NCI-H2107 (cell line): ENCODE data around the gene COL6A3.

Source experiments
- DNase-seq: peaks from one replicate; lab custom pipeline; 2025; lab: John Stamatoyannopoulos, UW

The COL6A3 gene

DNA sequence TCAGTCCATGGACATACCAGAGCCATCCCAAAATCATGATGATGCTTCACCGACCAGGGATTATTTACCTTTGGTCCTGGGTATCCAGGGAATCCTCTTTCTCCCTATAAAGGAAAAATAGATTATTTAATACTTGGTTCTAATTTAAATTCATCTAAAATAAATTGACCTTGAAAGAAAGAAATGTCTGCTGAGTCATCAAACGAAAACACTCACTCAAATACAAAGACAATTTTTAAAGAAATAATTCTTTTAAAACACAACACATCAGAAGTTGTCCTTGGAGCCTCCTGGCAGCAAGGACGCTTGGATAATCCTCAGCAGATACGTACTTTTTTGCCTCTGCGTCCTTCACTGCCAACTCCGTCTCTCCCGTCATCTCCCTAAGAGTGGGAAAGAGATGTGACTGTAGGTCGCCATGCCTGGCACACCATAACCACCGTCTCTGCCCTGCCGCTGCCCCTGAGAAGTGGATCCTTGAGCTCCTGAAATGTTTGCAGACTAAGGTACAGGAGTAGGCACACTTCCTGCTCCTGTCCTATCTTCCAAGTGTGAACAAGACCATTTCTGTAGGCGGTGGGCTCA lies 65.6 kb downstream of the COL6A3 start:
- no peak for DNase-seq

GRCh38 chr2:237345891-237346640 lies 67.9 kb downstream of the COL6A3 start:
- no peak for DNase-seq

DNA sequence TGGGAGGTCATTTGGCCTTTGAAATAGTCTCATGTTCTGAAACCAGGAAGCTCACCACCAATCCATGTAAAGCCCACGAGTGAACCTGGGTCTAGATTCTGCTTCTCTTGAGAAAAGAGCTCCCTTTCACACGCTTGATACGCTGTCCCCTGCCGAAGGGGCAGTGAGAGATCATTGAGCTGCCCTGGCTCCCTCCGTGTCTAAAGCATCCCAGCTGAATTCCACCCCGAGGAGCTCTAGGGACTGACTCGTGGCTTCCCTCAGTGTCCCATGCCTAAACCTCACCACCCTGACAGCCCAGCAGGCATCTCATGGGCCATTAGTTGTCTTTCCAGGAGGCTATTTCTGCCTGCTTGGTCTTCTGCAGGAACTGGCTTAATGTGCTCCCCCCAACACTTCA lies 68.6 kb downstream of the COL6A3 start:
- DNase-seq = no peak

GRCh38 chr2:237344942-237345341 lies 69.0 kb downstream of the COL6A3 start:
- no peak for DNase-seq

- no peak for DNase-seq
Observed at GRCh38 chr2:237343993-237344392, 70.0 kb downstream of the COL6A3 start.

- DNase-seq = no peak
Observed at GRCh38 chr2:237341872-237342271, 72.1 kb downstream of the COL6A3 start.

GRCh38 chr2:237337586-237337985 lies 76.4 kb downstream of the COL6A3 start:
- DNase-seq = no peak

DNA sequence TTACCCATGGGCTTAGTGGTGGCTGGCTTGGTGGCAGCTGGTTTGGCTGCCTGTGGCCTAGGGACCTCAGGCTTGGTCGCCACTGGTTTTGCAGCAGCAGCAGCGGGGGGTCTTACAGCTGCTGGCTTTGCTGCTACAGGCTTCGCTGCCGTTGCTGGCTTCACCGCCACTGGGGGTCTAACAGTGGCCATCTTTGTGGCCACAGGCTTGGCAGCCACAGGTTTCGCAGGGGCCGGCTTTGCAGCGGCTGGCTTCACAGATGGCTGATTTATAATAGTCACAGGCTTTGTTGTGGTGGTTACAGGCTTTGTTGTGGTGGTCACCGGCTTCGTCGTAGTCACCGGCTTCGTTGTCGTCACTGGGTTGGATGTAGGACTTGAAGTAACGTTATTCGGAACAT lies 77.8 kb downstream of the COL6A3 start:
- no peak for DNase-seq

DNA sequence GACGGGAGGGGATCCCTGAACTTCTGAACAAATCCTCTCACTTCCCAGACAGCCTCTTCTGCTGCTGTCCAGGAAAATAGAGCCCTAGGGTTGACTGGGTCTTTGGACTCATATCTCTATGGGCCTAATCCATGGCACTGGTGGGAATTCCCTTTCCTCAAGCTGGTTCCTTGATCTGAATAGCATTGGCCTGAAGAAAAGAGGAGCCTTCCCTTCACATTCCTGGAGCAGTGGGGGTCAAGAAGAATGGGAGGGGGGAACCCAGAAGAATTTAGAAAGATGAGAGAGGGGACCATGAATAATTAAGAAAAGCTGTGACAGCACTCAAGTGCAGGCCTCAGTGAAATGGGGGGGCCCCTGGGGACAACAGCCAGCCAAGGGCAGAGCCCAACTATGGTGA lies 80.2 kb downstream of the COL6A3 start:
- no peak for DNase-seq

DNA sequence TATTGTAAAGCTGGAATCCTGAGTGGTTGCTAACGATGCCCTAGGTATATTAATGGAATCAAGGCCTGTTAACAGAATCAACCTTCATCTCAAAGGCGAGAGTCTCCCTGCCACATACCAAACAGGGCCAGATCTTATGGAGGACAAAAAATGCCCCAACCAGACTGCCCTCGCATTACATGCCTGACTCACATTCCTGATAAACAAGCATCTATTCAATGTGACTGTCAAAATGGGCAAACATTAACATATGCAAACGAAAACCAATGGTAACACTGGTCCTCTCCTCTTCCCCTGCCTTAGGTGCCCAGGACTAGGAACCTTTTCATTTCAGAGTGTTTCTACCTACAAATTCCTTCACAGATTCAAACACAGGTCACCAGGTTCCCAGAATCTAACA lies 83.4 kb downstream of the COL6A3 start:
- no peak for DNase-seq

DNA sequence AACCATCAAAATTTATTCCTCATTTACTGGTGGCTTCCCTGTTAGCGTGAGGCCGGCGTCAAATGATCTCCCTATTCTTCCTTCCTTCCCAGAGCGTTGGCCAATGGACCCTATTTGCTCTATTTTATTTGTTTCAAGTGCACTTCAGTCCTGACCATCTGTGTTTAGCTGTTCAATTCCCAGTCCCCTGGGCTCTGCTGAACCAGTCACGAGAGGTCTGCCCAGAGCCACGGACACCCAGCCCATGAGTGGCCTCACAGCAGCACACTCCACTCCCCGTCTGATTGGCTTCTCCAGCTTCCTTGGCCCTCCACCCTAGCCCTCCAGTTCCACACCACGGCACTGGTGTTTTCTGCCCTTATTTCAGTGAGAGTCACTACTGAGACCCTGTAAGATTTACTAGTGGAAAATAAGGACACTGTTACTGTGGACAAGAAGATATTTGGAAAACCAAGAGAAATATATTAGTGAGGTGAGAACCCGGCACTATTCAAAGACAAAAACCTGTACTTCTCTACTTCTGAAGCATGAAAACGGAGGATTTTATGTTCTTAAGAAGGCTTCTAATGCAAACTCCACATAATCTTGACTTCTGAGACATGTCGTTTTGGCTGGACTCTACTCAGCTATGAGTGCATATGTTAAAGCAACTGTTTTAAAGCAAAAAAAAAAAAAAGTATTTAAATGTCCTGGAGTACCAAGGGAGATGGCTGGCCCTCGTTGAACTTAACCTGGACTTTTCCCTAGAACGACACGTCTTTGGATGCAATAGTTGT lies 86.6 kb downstream of the COL6A3 start:
- no peak for DNase-seq

DNA sequence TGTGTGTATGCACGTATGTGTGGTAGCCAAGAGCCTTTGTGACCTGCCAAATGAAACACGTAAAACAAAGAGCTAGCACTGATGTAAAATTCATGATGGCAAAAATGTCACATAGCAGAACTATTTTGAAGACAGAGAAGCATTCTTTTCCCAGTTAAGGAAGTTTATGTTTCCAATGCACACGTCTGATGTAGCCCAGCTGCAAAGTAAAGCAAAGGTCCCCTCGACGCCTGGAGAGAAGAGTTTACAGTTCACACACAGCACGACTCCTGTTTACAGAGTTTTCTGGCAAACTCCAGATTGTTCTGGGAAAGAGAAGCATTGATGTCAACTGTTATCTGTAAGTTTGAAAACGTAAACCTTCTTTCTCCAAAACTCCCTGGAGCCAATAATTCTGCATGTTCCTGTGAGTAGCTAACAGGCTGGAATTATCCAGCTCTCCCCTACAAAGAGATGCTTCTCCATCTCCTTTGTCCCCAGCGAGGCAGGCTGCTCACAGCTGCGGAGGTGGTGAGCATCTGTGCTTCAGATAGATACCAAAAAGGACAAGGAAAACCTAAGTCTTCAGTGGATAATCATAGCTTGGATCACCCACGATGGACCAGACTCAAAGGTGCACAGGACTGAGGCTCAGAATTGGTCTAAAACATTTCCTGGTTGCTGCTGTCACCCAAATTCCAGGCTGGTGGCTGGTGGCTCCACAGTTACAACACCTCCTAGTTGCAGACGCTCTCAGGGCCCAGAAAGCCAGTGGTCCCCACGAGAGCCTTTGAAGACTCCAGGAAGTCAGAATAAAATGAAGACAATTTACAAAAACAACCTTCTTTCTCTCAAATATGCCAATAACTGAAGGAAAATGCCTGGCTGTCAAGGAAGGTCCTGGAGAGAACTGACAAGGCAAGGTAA lies 87.4 kb downstream of the COL6A3 start:
- no peak for DNase-seq

DNA sequence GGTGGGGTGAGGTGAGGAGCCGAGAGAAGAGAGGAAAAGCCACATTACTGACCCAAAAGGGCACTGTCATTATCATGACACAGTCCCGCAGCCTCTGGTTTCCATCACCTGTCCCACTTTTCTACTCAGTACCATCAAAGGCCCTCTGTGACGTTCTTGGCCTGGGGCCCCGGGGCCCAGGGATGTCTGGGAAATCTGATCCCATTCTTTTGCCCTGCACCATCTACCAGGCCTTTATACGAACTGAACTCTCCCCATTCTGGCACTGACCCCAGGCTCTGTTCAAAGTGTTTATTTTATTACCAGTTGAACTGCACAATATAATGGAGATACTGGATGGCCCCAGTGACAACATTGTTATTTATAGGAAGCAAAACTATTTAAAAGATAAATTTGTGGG lies 89.1 kb downstream of the COL6A3 start:
- no peak for DNase-seq

DNA sequence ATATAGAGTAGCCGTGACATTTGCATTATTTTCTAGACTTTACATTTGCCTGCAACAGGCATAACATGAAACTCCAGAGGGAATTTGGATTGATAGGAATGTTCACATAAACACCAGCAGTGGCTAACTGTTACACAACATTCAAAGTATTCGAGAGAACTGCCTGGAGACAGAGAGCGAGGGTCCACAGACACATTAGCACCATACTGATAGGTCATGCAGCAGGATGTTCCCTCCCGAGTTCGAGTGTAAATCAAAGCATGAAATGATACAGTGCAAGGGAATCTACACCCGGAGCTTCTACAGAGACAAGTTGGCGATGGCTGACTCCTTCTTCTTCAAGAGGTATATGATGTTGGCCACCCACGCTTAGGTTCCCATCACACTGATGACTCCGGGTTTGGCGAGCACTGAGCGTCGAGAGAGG lies 89.5 kb downstream of the COL6A3 start:
- DNase-seq = no peak

- DNase-seq = no peak
Observed at GRCh38 chr2:237323656-237324055, 90.3 kb downstream of the COL6A3 start.

GRCh38 chr2:237322564-237322963 lies 91.4 kb downstream of the COL6A3 start:
- no peak for DNase-seq

DNA sequence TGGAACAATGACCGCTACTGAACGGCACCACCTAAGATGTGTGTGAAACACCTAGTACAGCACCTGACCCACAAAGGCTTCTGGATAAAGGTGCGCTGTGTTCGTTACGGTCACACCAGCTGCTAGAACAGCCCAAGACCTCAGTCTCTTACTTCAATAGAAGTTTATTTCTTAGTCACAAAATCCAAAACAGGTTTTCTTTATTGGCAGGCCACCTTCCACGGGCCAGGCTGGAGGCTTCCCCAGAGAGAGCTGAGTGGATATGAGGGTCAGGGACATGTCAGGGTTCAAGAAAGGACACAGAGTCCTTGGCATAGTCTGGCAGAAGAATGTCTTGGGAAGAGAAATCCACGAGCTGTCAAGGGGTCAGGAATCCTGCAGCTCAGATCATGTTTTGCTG lies 92.2 kb downstream of the COL6A3 start:
- no peak for DNase-seq

GRCh38 chr2:237320801-237321560 lies 93.0 kb downstream of the COL6A3 start:
- DNase-seq = no peak

DNA sequence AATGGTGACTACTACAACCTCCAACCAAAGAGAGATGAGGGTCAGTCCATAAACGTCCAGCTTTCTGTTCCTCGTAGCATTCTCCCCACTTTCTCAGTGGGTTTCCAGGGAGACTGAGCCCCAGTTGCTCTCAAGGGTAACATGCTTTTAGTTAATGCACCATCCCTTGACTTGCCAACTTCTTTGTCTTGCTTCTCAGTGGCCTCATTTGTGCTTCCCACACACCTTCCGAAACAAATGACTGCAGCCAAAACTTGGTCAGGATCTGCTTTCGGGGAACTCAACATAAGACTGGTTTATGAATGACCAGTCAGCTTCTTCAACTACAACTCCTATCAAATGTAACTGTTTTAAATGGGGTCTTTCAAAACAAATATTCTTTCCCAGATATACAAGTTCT lies 94.1 kb downstream of the COL6A3 start:
- no peak for DNase-seq

DNA sequence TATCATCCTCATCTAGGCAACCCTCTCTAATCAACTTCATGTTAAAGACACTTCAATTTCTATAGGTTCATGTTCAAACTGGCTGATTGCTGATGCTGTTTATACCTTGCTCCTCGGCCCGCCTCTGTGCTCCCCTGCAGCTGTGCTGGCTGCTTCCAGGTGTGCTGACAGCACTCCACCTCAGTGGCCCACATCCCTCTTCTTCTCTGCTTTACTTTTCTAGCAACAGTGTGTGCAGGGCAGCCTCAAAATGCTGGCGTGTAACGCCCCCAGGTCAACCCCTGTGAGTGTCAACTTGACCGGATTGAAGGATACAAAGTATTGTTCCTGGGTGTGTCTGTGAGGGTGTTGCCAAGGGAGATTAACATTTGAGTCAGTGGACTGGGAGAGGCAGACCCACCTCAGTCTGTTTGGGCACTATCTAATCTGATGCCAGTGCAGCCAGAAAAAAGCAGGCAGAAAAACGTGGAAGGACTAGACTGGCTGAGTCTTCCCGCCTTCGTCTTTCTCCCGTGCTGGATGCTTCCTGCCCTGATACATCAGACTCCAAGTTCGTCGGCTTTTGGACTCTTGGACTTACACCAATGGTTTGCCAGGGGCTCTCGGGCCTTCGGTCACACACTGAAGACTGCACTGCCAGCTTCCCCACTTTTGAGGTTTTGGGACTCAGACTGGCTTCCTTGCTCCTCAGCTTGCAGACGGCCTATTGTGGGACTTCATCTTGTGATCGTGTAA lies 94.7 kb downstream of the COL6A3 start:
- DNase-seq = no peak

DNA sequence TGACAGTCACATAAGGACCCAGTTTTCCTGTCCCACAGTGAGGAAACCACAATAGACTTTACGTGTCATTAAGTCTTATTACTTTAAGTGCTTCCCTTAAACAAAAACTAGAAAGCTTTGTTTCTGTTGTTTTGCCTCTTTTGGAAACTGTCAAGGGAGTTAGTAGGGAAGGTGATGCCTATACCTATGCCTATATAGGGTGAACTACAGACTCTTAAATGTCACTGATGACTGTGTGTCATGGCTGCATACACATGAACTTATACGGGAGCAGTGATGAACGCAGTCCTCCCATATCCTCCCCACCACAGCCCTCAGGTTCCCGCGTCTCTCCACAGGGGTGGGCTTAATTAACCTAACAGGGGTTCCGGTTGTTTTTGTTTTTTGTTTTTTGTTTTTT lies 97.6 kb downstream of the COL6A3 start:
- DNase-seq = no peak
